GM12865 (cell line): ENCODE measurements around the gene TTC27.
"Not testable (repeated sequence)": the region's sequence is repeated elsewhere in the genome, so short reads cannot be mapped to it uniquely, and the experiment has no call there.

Source experiments
- DNase-seq: peaks from one replicate; pipeline ENCODE4 v3.0.0; 2010; ENCODE audit warnings: low read depth
- H3K4me3 ChIP-seq: 2 replicates; pipeline ENCODE4 v1.5.1; 2011; ENCODE audit warnings: mild to moderate bottlenecking, low read depth, low read length, control low read depth
- CTCF ChIP-seq: IDR thresholded peaks from 2 replicates; pipeline ENCODE4 v1.5.1; 2011; ENCODE audit warnings: low read length, control low read depth, low read depth, inconsistent platforms; ENCODE audit not compliant: insufficient read depth; ENCODE audit errors: missing control alignments

The TTC27 gene

DNA sequence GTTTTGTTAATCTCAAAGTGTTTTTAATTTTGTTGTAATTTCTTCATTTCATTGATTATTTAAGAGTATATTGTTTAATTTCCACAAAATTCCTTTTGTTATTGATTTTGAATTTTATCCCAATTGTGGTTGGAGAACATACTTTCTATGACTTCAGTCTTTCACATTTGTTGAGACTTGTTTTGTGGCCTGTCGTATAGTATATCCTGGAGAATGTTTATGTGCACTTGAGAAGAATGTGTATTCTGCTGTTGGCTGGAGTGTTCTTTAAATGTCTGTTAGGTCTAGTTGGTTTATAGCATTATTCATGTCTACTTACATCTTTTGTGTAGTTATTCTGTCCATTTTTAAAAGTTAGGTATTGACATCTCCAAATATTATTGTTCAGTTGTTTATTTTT, 120.3 kb downstream of the TTC27 start:
- no peak for TF ChIP-seq CTCF
- DNase-seq = no peak
- no peak overlapping the region for H3K4me3 ChIP-seq

GRCh38 chr2:32750880-32751279, 123.0 kb downstream of the TTC27 start:
- no peak for TF ChIP-seq CTCF
- no peak overlapping the region for H3K4me3 ChIP-seq
- DNase-seq = no peak

DNA sequence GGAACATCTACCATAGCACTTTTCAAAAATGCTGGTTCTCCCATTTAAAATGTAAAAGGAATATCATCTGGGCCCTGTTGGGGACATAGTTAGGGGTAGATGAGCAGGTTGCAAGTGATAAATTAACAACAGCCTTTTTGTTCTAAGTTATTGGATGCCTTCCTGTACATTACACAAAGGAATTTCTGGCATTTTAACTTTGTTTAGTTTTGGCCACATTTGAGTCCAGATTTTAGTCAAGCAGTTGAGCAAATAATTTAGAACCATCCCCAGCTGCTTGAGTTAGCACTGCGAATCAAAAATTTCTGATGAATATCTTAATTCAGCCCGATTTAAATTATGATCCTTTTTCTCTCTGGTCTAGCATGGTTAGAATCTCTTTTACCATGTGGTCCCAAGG, 124.4 kb downstream of the TTC27 start:
- DNase-seq = no peak
- H3K4me3 ChIP-seq = no peak overlapping the region
- no peak for TF ChIP-seq CTCF

- H3K4me3 ChIP-seq = no peak overlapping the region
- DNase-seq = no peak
- no peak for TF ChIP-seq CTCF
These were observed 125.1 kb downstream of the TTC27 start for GRCh38 chr2:32752952-32753351.

GRCh38 chr2:32754676-32755075, 126.8 kb downstream of the TTC27 start:
- DNase-seq, H3K4me3 ChIP-seq: not testable (repeated sequence)

DNA sequence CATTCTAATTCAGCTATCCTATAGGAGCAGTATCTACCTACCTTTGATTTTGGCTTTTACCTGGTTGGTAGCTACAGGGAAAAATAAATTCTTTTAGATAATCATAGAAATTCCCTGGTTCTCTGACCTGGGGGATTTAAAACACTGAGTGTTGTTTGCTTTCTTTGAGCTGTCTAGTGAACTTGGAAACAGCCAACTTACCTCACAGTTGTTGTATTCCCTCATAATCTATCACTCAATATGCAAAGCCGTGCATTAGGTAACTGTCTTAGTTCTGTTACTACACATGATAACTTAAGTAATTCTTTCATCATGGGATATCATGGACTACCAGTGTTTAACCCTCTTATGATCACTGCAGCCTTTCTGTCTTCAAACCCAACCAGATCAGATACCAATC, 127.8 kb downstream of the TTC27 start:
- H3K4me3 ChIP-seq = no peak overlapping the region
- no peak for TF ChIP-seq CTCF
- no peak for DNase-seq

DNA sequence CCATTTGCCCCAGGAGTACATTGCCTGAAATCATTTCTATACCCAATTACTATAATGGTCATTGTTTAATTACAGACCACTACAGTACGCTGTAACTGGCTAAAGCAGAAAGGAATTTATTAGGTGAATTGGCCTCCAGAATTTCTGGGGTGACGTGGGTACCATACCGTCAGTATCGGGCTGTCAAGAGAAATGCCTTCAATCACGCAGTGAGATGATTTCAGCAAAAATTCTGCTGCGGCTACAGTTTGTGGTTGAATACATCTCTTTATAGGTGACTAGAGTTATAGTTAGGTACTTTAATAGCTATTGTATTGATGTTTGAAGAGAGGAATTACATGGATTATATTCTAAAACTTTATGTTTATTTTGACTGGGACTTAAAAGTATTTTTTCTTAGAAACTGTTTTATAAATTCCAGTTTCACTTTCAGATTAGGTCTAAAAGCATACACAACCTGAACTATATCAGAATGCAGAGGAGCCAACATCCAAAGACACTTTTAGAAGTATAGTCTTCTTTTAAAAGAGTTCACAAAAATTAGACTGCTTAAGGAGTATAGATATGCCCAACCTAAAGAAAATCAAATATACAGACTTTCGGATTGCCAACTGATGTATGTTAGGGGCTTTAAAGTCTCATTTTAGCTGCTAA, 128.4 kb downstream of the TTC27 start:
- no peak for TF ChIP-seq CTCF
- DNase-seq = no peak
- H3K4me3 ChIP-seq = no peak overlapping the region
